ENCODE results near the gene ARSG.
"Not testable (repeated sequence)": the region's sequence is repeated elsewhere in the genome, so short reads cannot be mapped to it uniquely, and the experiment has no call there.

ARSG gene

GRCh38 chr17:68329331-68329730 lies 38.0 kb downstream of the ARSG start:
- DNase-seq (ENCODE audit: low spot score), result no peak

- DNase-seq (ENCODE audit: low spot score), result not testable (repeated sequence)
These were observed 40.6 kb downstream of the ARSG start for GRCh38 chr17:68331932-68332331.

- DNase-seq (ENCODE audit: low spot score), result no peak
These were observed 43.1 kb downstream of the ARSG start for GRCh38 chr17:68334393-68334792.

GRCh38 chr17:68341482-68341881 lies 50.2 kb downstream of the ARSG start:
- no peak for DNase-seq (ENCODE audit: low spot score)

GRCh38 chr17:68343976-68344375 lies 52.7 kb downstream of the ARSG start:
- no peak for DNase-seq (ENCODE audit: low spot score)

- DNase-seq (ENCODE audit: low spot score), result no peak
These were observed 53.4 kb downstream of the ARSG start for GRCh38 chr17:68344701-68345136.

GRCh38 chr17:68346448-68346847 lies 55.2 kb downstream of the ARSG start:
- no peak for DNase-seq (ENCODE audit: low spot score)

- DNase-seq (ENCODE audit: low spot score), result no peak
These were observed 56.1 kb downstream of the ARSG start for GRCh38 chr17:68347380-68347779.

- no peak for DNase-seq (ENCODE audit: low spot score)
These were observed 57.9 kb downstream of the ARSG start for GRCh38 chr17:68349157-68349556.

GRCh38 chr17:68351395-68351794 lies 60.1 kb downstream of the ARSG start:
- no peak for DNase-seq (ENCODE audit: low spot score)

- DNase-seq (ENCODE audit: low spot score), result no peak
These were observed 60.7 kb downstream of the ARSG start for GRCh38 chr17:68352041-68352440.

- not testable (repeated sequence) for DNase-seq (ENCODE audit: low spot score)
These were observed 61.4 kb downstream of the ARSG start for GRCh38 chr17:68352671-68353070.

GRCh38 chr17:68353111-68353521 lies 61.8 kb downstream of the ARSG start:
- no peak for DNase-seq (ENCODE audit: low spot score)

GRCh38 chr17:68354311-68354710 lies 63.0 kb downstream of the ARSG start:
- not testable (repeated sequence) for DNase-seq (ENCODE audit: low spot score)

- not testable (repeated sequence) for DNase-seq (ENCODE audit: low spot score)
These were observed 63.8 kb downstream of the ARSG start for GRCh38 chr17:68355108-68355507.

- DNase-seq (ENCODE audit: low spot score), result no peak
These were observed 65.2 kb downstream of the ARSG start for GRCh38 chr17:68356520-68356919.

GRCh38 chr17:68356949-68357455 lies 65.7 kb downstream of the ARSG start:
- DNase-seq (ENCODE audit: low spot score), result no peak

- no peak for DNase-seq (ENCODE audit: low spot score)
These were observed 66.6 kb downstream of the ARSG start for GRCh38 chr17:68357886-68358285.

GRCh38 chr17:68359791-68360535 lies 68.7 kb downstream of the ARSG start:
- no peak for DNase-seq (ENCODE audit: low spot score)

- no peak for DNase-seq (ENCODE audit: low spot score)
These were observed 74.2 kb downstream of the ARSG start for GRCh38 chr17:68365469-68365868.

GRCh38 chr17:68368387-68368786 lies 77.1 kb downstream of the ARSG start:
- DNase-seq (ENCODE audit: low spot score), result no peak

GRCh38 chr17:68375566-68375965 lies 84.3 kb downstream of the ARSG start:
- no peak for DNase-seq (ENCODE audit: low spot score)

GRCh38 chr17:68376178-68376577 lies 84.9 kb downstream of the ARSG start:
- DNase-seq (ENCODE audit: low spot score), result not testable (repeated sequence)

- no peak for DNase-seq (ENCODE audit: low spot score)
These were observed 86.5 kb downstream of the ARSG start for GRCh38 chr17:68377771-68378267.

All from putamen (tissue), 1 donor.